ENCODE measurements around the gene ABLIM3.

DNA sequence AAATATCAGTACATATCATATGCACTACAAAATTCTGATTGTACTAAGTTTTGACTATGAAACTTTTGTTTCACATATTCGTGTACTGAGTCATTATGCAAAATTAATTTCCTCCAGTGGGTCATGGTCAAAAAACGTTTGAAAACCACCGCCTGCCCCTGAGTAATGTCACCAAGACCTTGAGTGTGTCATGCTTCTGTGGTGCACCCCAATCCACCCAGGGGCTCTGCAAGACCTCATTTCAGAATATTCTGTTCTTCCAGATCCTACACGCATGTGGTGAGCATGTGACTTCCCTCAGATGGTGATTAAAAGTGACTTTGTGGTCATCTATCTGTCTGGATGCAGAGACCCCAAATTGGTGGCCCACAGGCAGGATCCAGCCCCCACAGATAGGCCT lies 31.0 kb downstream of the ABLIM3 start:
- TF ChIP-seq, protein P1, sequence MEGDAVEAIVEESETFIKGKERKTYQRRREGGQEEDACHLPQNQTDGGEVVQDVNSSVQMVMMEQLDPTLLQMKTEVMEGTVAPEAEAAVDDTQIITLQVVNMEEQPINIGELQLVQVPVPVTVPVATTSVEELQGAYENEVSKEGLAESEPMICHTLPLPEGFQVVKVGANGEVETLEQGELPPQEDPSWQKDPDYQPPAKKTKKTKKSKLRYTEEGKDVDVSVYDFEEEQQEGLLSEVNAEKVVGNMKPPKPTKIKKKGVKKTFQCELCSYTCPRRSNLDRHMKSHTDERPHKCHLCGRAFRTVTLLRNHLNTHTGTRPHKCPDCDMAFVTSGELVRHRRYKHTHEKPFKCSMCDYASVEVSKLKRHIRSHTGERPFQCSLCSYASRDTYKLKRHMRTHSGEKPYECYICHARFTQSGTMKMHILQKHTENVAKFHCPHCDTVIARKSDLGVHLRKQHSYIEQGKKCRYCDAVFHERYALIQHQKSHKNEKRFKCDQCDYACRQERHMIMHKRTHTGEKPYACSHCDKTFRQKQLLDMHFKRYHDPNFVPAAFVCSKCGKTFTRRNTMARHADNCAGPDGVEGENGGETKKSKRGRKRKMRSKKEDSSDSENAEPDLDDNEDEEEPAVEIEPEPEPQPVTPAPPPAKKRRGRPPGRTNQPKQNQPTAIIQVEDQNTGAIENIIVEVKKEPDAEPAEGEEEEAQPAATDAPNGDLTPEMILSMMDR (IDR thresholded peaks at IDR 0.05): no peak
- no peak for TF ChIP-seq POLR2AphosphoS5 (IDR thresholded peaks at IDR 0.05)

Measured in gastroesophageal sphincter (tissue), 3 donors.